Large intestine (tissue), 3 donors: ENCODE measurements around the gene INPP5D. TPM values are rescaled to one million over a fixed set of nuclear protein-coding genes. Genes with fewer than 3 reads are reported as not detected.
A peak's percentile ranks its signal among the peaks of the same experiment; 100 is the strongest.

ENCODE experiments used
- DNase-seq, 2 donors: peaks; one replicate each; pipeline versions ENCODE4 v3.0.0 to v3.0.0-alpha.2; 2013
- H3K27ac ChIP-seq: one replicate; pipeline ENCODE4 v1.5.1; 2013; ENCODE audit warnings: low read length
- H3K27me3 ChIP-seq: 2 replicates; pipeline ENCODE4 v1.6.1; 2013; ENCODE audit warnings: low read length; ENCODE audit not compliant: control insufficient read depth, insufficient read depth
- H3K36me3 ChIP-seq: 2 replicates; pipeline ENCODE4 v1.6.1; 2013; ENCODE audit warnings: low read length; ENCODE audit not compliant: control insufficient read depth, insufficient read depth
- H3K4me1 ChIP-seq: one replicate; pipeline ENCODE4 v1.6.1; 2013; ENCODE audit warnings: low read length; ENCODE audit not compliant: control insufficient read depth, insufficient read depth
- H3K4me3 ChIP-seq: one replicate; pipeline ENCODE4 v1.5.1; 2013; ENCODE audit warnings: low read length
- H3K9me3 ChIP-seq: one replicate; pipeline ENCODE4 v1.6.1; 2013; ENCODE audit warnings: mild to moderate bottlenecking, low read depth, low read length, moderate library complexity; ENCODE audit not compliant: control insufficient read depth
- WGBS: methylation state at CpG from one replicate; pipeline ENCODE4 v1.1.5; 2013; ENCODE audit warnings: low lambda C conversion rate; ENCODE audit not compliant: insufficient coverage; 5-methylcytosine and 5-hydroxymethylcytosine counted together
- polyA plus RNA-seq: library from polyadenylated mRNA; unstranded; fragments of 120-200 nt; gene quantifications from one replicate; pipeline ENCODE4 v1.2.1, GENCODE V29; 2013

The INPP5D gene
- polyA plus RNA-seq, 1 donor = 12.6 TPM

GRCh38 chr2:233247744-233248143 lies 187.6 kb downstream of the INPP5D start:
- H3K9me3 ChIP-seq = no peaks in the 10 kb centered on the region
- no peaks in the 10 kb centered on the region for H3K27me3 ChIP-seq
- no peak overlapping the region for H3K4me3 ChIP-seq
- DNase-seq = no peak
- no peaks in the 10 kb centered on the region for H3K4me1 ChIP-seq
- H3K27ac ChIP-seq = no peak overlapping the region
- H3K36me3 ChIP-seq = no peaks in the 10 kb centered on the region

GRCh38 chr2:233248999-233249398 lies 188.9 kb downstream of the INPP5D start:
- H3K4me1 ChIP-seq = peaks cover 5% of the 10 kb centered on the region
- H3K36me3 ChIP-seq = peaks cover 3% of the 10 kb centered on the region
- H3K4me3 ChIP-seq = no peak overlapping the region
- no peak for DNase-seq
- no peak overlapping the region for H3K27ac ChIP-seq
- no peaks in the 10 kb centered on the region for H3K27me3 ChIP-seq
- no peaks in the 10 kb centered on the region for H3K9me3 ChIP-seq
- 87% methylated on average over 3 of the region's 7 CpGs for WGBS

GRCh38 chr2:233250568-233250967 lies 190.4 kb downstream of the INPP5D start:
- DNase-seq = no peak
- peaks cover 6% of the 10 kb centered on the region for H3K4me1 ChIP-seq
- H3K4me3 ChIP-seq = no peak overlapping the region
- H3K36me3 ChIP-seq = peaks cover 6% of the 10 kb centered on the region
- no peaks in the 10 kb centered on the region for H3K9me3 ChIP-seq
- H3K27ac ChIP-seq = no peak overlapping the region
- no peaks in the 10 kb centered on the region for H3K27me3 ChIP-seq
- WGBS = 93% methylated on average over 5 of the region's 9 CpGs

GRCh38 chr2:233250985-233251305 lies 190.8 kb downstream of the INPP5D start:
- Histone ChIP-seq H3K27me3 (no peaks in the 10 kb centered on the region), H3K4me3 (peak overlapping the region; percentile 93), H3K36me3 (peaks cover 6% of the 10 kb centered on the region), H3K4me1 (peaks cover 6% of the 10 kb centered on the region), H3K9me3 (no peaks in the 10 kb centered on the region), H3K27ac (peak overlapping the region; percentile 68)
- no peak for DNase-seq
- WGBS = no CpG with 5 or more reads among the region's 1 CpG

GRCh38 chr2:233251306-233252116 lies 191.4 kb downstream of the INPP5D start, which contains the start of gene ATG16L1:
Gene ATG16L1, plus strand, starts transcription at chr2:233251673. Its CDS starts 155 bp downstream, at chr2:233251828.
- Histone ChIP-seq H3K4me3 (peak within 1 kb of the TSS; percentile 93), H3K36me3 (peaks cover 7% of the 10 kb centered on the region), H3K27me3 (no peaks in the 10 kb centered on the region), H3K9me3 (no peaks in the 10 kb centered on the region), H3K4me1 (peaks cover 6% of the 10 kb centered on the region), H3K27ac (peak within 1 kb of the TSS; percentile 71)
- peak; percentile 97 for DNase-seq
- WGBS = 0% methylated on average over 5 of the region's 75 CpGs

- peak in 1 of 2 donors; percentile 33 for DNase-seq
- H3K9me3 ChIP-seq = no peaks in the 10 kb centered on the region
- H3K4me3 ChIP-seq = peak overlapping the region; percentile 93
- no peaks in the 10 kb centered on the region for H3K27me3 ChIP-seq
- 7% methylated on average over 3 of the region's 18 CpGs for WGBS
- H3K4me1 ChIP-seq = peaks cover 6% of the 10 kb centered on the region
- peaks cover 12% of the 10 kb centered on the region for H3K36me3 ChIP-seq
- peak overlapping the region; percentile 71 for H3K27ac ChIP-seq
Observed at GRCh38 chr2:233252227-233252626, 192.1 kb downstream of the INPP5D start.

- H3K36me3 ChIP-seq = peaks cover 34% of the 10 kb centered on the region
- WGBS = 96% methylated on average over 4 of the region's 11 CpGs
- peaks cover 6% of the 10 kb centered on the region for H3K4me1 ChIP-seq
- no peaks in the 10 kb centered on the region for H3K9me3 ChIP-seq
- no peak overlapping the region for H3K4me3 ChIP-seq
- no peak for DNase-seq
- H3K27ac ChIP-seq = no peak overlapping the region
- no peaks in the 10 kb centered on the region for H3K27me3 ChIP-seq
Observed at GRCh38 chr2:233255151-233255550, 195.0 kb downstream of the INPP5D start.

- no peak overlapping the region for H3K27ac ChIP-seq
- WGBS = 100% methylated on average over 1 of the region's 4 CpGs
- no peaks in the 10 kb centered on the region for H3K27me3 ChIP-seq
- peaks cover 41% of the 10 kb centered on the region for H3K36me3 ChIP-seq
- peaks cover 6% of the 10 kb centered on the region for H3K4me1 ChIP-seq
- no peak overlapping the region for H3K4me3 ChIP-seq
- H3K9me3 ChIP-seq = no peaks in the 10 kb centered on the region
- no peak for DNase-seq
Observed at GRCh38 chr2:233256048-233256447, 195.9 kb downstream of the INPP5D start.

Other genes starting within 250 kb of the INPP5D start
- gene SNORC, start 190.1 kb upstream of the INPP5D start, polyA plus RNA-seq = 6.9 TPM
- 22.9 TPM for gene NGEF, start 47.1 kb upstream of the INPP5D start, polyA plus RNA-seq
- not detected for gene NEU2, start 27.7 kb upstream of the INPP5D start, polyA plus RNA-seq
- gene ATG16L1, start 191.3 kb downstream of the INPP5D start, polyA plus RNA-seq = 22.7 TPM
- gene SAG, start 247.5 kb downstream of the INPP5D start, polyA plus RNA-seq = 0.36 TPM